ENCODE data around the gene EXOC6B. TPM values are rescaled to one million over a fixed set of nuclear protein-coding genes. Genes with fewer than 3 reads are reported as not detected.
"Not testable (repeated sequence)": the region's sequence is repeated elsewhere in the genome, so short reads cannot be mapped to it uniquely, and the experiment has no call there.

EXOC6B gene
- total RNA-seq, 6 experiments from 2014 or later, result 7.8 to 15.1 (median 9.1) TPM

- intact Hi-C loops (cut with DNase I), result no loop called here
- TF ChIP-seq CTCF (IDR thresholded peaks at IDR 0.05), result no peak
- TF ChIP-seq POLR2A (IDR thresholded peaks at IDR 0.05), result no peak
Measured at GRCh38 chr2:72668647-72669046, 157.2 kb downstream of the EXOC6B start.

DNA sequence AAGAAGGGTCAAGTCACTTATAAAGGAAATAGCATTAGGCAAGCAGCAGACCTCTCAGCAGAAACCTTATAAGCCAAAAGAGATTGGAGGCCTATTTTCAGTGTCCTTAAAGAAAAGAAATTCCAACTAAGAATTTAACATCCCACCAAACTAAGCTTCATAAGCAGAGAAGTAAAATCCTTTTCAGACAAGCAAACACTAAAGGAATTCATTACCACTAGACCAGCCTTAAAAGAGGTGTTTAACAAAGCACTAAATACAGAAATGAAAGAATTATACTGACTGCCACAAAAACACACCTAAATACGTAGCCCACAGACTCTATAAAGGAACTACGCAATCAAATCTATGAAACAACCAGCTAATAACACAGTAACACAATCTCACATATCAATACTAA, 160.4 kb downstream of the EXOC6B start:
- Histone ChIP-seq H3K4me3 (no peak overlapping the region), H3K27me3 (no peaks in the 10 kb centered on the region), H3K36me3 (no peaks in the 10 kb centered on the region), H3K9me3 (no peaks in the 10 kb centered on the region), H3K4me1 (no peaks in the 10 kb centered on the region), H3K27ac (no peak overlapping the region)
- DNase-seq, result no peak
- TF ChIP-seq POLR2A (IDR thresholded peaks at IDR 0.05), result no peak
- TF ChIP-seq CTCF (IDR thresholded peaks at IDR 0.05), result no peak
- intact Hi-C loops (cut with DNase I), result no loop called here
- no peak for ATAC-seq
- 96% methylated on average over 2 of the region's 2 CpGs for WGBS (ENCODE audit: insufficient coverage, low coverage, low lambda C conversion rate, missing lambda C conversion rate)

More at GRCh38 chr2:72668647-72669046, 157.2 kb downstream of the EXOC6B start:
- 95% methylated on average over 4 of the region's 4 CpGs for WGBS (ENCODE audit: insufficient coverage, low coverage, low lambda C conversion rate, missing lambda C conversion rate)
- H3K4me1 ChIP-seq, result no peaks in the 10 kb centered on the region
- H3K27me3 ChIP-seq, result no peaks in the 10 kb centered on the region
- ATAC-seq (no peak), DNase-seq (no peak)
- no peaks in the 10 kb centered on the region for H3K9me3 ChIP-seq
- no peaks in the 10 kb centered on the region for H3K36me3 ChIP-seq
- H3K27ac ChIP-seq, result no peak overlapping the region
- no peak overlapping the region for H3K4me3 ChIP-seq

- no peak for DNase-seq
- intact Hi-C loops (cut with DNase I), result no loop called here
- Histone ChIP-seq H3K27ac (no peak overlapping the region), H3K4me1 (no peaks in the 10 kb centered on the region), H3K36me3 (no peaks in the 10 kb centered on the region), H3K9me3 (no peaks in the 10 kb centered on the region), H3K4me3 (no peak overlapping the region), H3K27me3 (no peaks in the 10 kb centered on the region)
- no peak for ATAC-seq
- no peak for TF ChIP-seq POLR2A (IDR thresholded peaks at IDR 0.05)
- TF ChIP-seq CTCF (IDR thresholded peaks at IDR 0.05), result no peak
- 60% methylated on average over 2 of the region's 2 CpGs for whole genome bisulfite sequencing (ENCODE audit: insufficient coverage, low coverage, low lambda C conversion rate, missing lambda C conversion rate)
Measured at GRCh38 chr2:72661985-72662384, 163.8 kb downstream of the EXOC6B start.

- Histone ChIP-seq H3K36me3 (no peaks in the 10 kb centered on the region), H3K4me1 (no peaks in the 10 kb centered on the region), H3K9me3 (no peaks in the 10 kb centered on the region), H3K27ac (no peak overlapping the region), H3K27me3 (no peaks in the 10 kb centered on the region), H3K4me3 (no peak overlapping the region)
- ATAC-seq, result no peak
- TF ChIP-seq POLR2A (IDR thresholded peaks at IDR 0.05) (no peak), CTCF (IDR thresholded peaks at IDR 0.05) (no peak)
- DNase-seq, result no peak
- WGBS (ENCODE audit: insufficient coverage, low coverage, low lambda C conversion rate, missing lambda C conversion rate), result 98% methylated on average over 6 of the region's 6 CpGs
- intact Hi-C loops (cut with DNase I), result no loop called here
Measured at GRCh38 chr2:72649810-72650209, 176.0 kb downstream of the EXOC6B start.

- H3K9me3 ChIP-seq; H3K27me3 ChIP-seq; H3K27ac ChIP-seq; intact Hi-C loops (cut with DNase I); H3K36me3 ChIP-seq; H3K4me1 ChIP-seq; DNase-seq; ATAC-seq; H3K4me3 ChIP-seq: not testable (repeated sequence)
- WGBS (ENCODE audit: insufficient coverage, low coverage, low lambda C conversion rate, missing lambda C conversion rate), result no CpG with 5 or more reads among the region's 8 CpGs
Measured at GRCh38 chr2:72641221-72641620, 184.6 kb downstream of the EXOC6B start.
